H1 (cell line): ENCODE data around the gene TMA7. TPM values are rescaled to one million over a fixed set of nuclear protein-coding genes. Genes with fewer than 3 reads are reported as not detected.
A peak's percentile ranks its signal among the peaks of the same experiment; 100 is the strongest.

Source experiments
- CTCF ChIA-PET: fragments of 300-600 bp; sonication (Branson Sonifier 250); formaldehyde crosslinking; loops from one replicate; lab custom pipeline; 2021; ENCODE audit not compliant: partially characterized antibody; lab: Charles Lee
- POLR2A ChIA-PET: fragments of 300-600 bp; sonication (Branson Sonifier 250); formaldehyde crosslinking; loops from one replicate; lab custom pipeline; 2021; ENCODE audit warnings: inconsistent platforms; ENCODE audit not compliant: partially characterized antibody; lab: Charles Lee
- DNase-seq, 2 experiments: peaks; one replicate each; pipeline versions ENCODE4 v3.0.0 to v3.0.0-alpha.2; 2010 to 2022; ENCODE audit warnings: low spot score in 2 of 2, low read depth in 1 of 2, mixed read lengths in 1 of 2
- FAIRE-seq: peaks from 2 replicates; lab custom pipeline; 2011; peaks lifted over from hg19 to GRCh38; lab: Jason Lieb, UNC
- H2AFZ ChIP-seq: 2 replicates; pipeline ENCODE4 v1.8.1; 2012; ENCODE audit warnings: low read length, inconsistent platforms
- H2AK5ac ChIP-seq: 2 replicates; pipeline ENCODE4 v1.6.1; 2013; ENCODE audit warnings: low read depth, low read length
- H2BK120ac ChIP-seq: replicated peaks from 2 replicates; pipeline ENCODE3; 2013; ENCODE audit warnings: low read depth, low read length, inconsistent platforms
- H2BK12ac ChIP-seq: 2 replicates; pipeline ENCODE4 v1.6.1; 2013; ENCODE audit warnings: low read depth, low read length
- H2BK15ac ChIP-seq: 2 replicates; pipeline ENCODE4 v1.6.1; 2013; ENCODE audit warnings: low read length
- H2BK20ac ChIP-seq: 2 replicates; pipeline ENCODE4 v1.6.1; 2013; ENCODE audit warnings: low read length
- H2BK5ac ChIP-seq: 2 replicates; pipeline ENCODE4 v1.6.1; 2013; ENCODE audit warnings: low read depth, low read length
- H3K14ac ChIP-seq: 2 replicates; pipeline ENCODE4 v1.6.1; 2013; ENCODE audit warnings: inconsistent platforms; ENCODE audit not compliant: insufficient read length
- H3K18ac ChIP-seq: 2 replicates; pipeline ENCODE4 v1.6.1; 2013; ENCODE audit warnings: low read length; ENCODE audit errors: extremely low read depth
- H3K23ac ChIP-seq: 2 replicates; pipeline ENCODE4 v1.6.1; 2013; ENCODE audit warnings: inconsistent platforms; ENCODE audit not compliant: insufficient read length
- H3K23me2 ChIP-seq: 2 replicates; pipeline ENCODE4 v1.6.1; 2013; ENCODE audit warnings: low read depth, low read length
- H3K27ac ChIP-seq: 2 replicates; pipeline ENCODE4 v1.6.1; 2011; ENCODE audit warnings: low read depth, low read length, inconsistent platforms
- H3K27me3 ChIP-seq, 4 experiments: replicated peaks in 1 of 4; 1 replicate in 1 of 4; 2 replicates in 3 of 4; pipeline versions ENCODE4 v1.6.1 to v1.8.1; 2011 to 2013; ENCODE audit warnings: low read length in 3 of 4, mild to moderate bottlenecking in 3 of 4, inconsistent platforms in 2 of 4, mixed read lengths in 2 of 4, moderate library complexity in 1 of 4; ENCODE audit not compliant: control insufficient read depth in 3 of 4, insufficient read depth in 3 of 4; ENCODE audit errors: extremely low read depth in 1 of 4
- H3K36me3 ChIP-seq, 4 experiments: 2 replicates each; pipeline versions ENCODE4 v1.6.1 to v1.8.1; 2011 to 2013; ENCODE audit warnings: mild to moderate bottlenecking in 4 of 4, low read length in 3 of 4, moderate library complexity in 2 of 4, control low read depth in 1 of 4, inconsistent platforms in 1 of 4; ENCODE audit not compliant: insufficient read depth in 4 of 4, control insufficient read depth in 2 of 4
- H3K4ac ChIP-seq: replicated peaks from 2 replicates; pipeline ENCODE3; 2013; ENCODE audit warnings: low read length, low read depth, mixed read lengths, inconsistent platforms; ENCODE audit not compliant: insufficient read length
- H3K4me1 ChIP-seq, 4 experiments: replicated peaks in 1 of 4; 1 replicate in 1 of 4; 2 replicates in 3 of 4; pipeline versions ENCODE4 v1.6.1 to v1.8.1; 2011 to 2013; ENCODE audit warnings: low read length in 3 of 4, inconsistent platforms in 2 of 4, mixed read lengths in 1 of 4; ENCODE audit not compliant: insufficient read depth in 4 of 4, control insufficient read depth in 3 of 4
- H3K4me2 ChIP-seq, 2 experiments: 2 replicates each; pipeline versions ENCODE4 v1.6.1 to v1.8.1; 2011 to 2013; ENCODE audit warnings: low read depth in 2 of 2, low read length in 2 of 2, control low read depth in 1 of 2, inconsistent platforms in 1 of 2, mild to moderate bottlenecking in 1 of 2; ENCODE audit not compliant: insufficient read depth in 1 of 2
- H3K4me3 ChIP-seq, 4 experiments: fragments of 200-600, 300-600 bp in 1 of 4; sonication (generic), shearing (Covaris generic), sonication (Bioruptor Twin) in 1 of 4; 2 replicates each; pipeline versions ENCODE4 v1.5.1 to v1.8.1; 2011 to 2016; ENCODE audit warnings: low read length in 4 of 4, low read depth in 3 of 4, control low read depth in 2 of 4, inconsistent platforms in 2 of 4, mild to moderate bottlenecking in 2 of 4, mixed read lengths in 1 of 4, moderate library complexity in 1 of 4; ENCODE audit not compliant: insufficient read depth in 2 of 4; ENCODE audit errors: extremely low read depth in 1 of 4
- H3K56ac ChIP-seq: replicated peaks from 2 replicates; pipeline ENCODE3; 2013; ENCODE audit warnings: low read depth, mild to moderate bottlenecking, mixed read lengths, low read length, inconsistent platforms; ENCODE audit not compliant: insufficient read length
- H3K79me1 ChIP-seq: 2 replicates; pipeline ENCODE4 v1.6.1; 2013; ENCODE audit warnings: low read depth, low read length, control low read depth
- H3K79me2 ChIP-seq, 2 experiments: 2 replicates each; pipeline versions ENCODE4 v1.6.1 to v1.8.1; 2012 to 2013; ENCODE audit warnings: low read length in 2 of 2, mild to moderate bottlenecking in 2 of 2, inconsistent platforms in 1 of 2; ENCODE audit not compliant: insufficient read depth in 2 of 2, control insufficient read depth in 1 of 2
- H3K9ac ChIP-seq, 4 experiments: replicated peaks in 1 of 4; 1 replicate in 1 of 4; 2 replicates in 3 of 4; pipeline versions ENCODE4 v1.6.1 to v1.8.1; 2011 to 2013; ENCODE audit warnings: low read depth in 3 of 4, low read length in 3 of 4, control low read depth in 2 of 4, mild to moderate bottlenecking in 2 of 4, moderate library complexity in 2 of 4, inconsistent platforms in 1 of 4; ENCODE audit errors: extremely low read depth in 1 of 4
- H3K9me3 ChIP-seq, 2 experiments: 2 replicates each; pipeline versions ENCODE4 v1.6.1 to v1.8.1; 2012 to 2013; ENCODE audit warnings: mild to moderate bottlenecking in 2 of 2, moderate library complexity in 2 of 2, control low read depth in 1 of 2, inconsistent platforms in 1 of 2, low read depth in 1 of 2, low read length in 1 of 2, mixed read lengths in 1 of 2; ENCODE audit not compliant: insufficient read depth in 2 of 2
- H4K20me1 ChIP-seq, 2 experiments: replicated peaks in 1 of 2; 2 replicates each; pipeline versions ENCODE3 to v1.8.1; 2011 to 2013; ENCODE audit warnings: inconsistent platforms in 2 of 2, low read length in 2 of 2, mild to moderate bottlenecking in 1 of 2; ENCODE audit not compliant: insufficient read depth in 2 of 2, control insufficient read depth in 1 of 2
- H4K5ac ChIP-seq: 2 replicates; pipeline ENCODE4 v1.6.1; 2013; ENCODE audit warnings: low read length, low read depth, mixed read lengths, inconsistent platforms; ENCODE audit not compliant: insufficient read length
- H4K8ac ChIP-seq: 2 replicates; pipeline ENCODE4 v1.8.0; 2013; ENCODE audit warnings: mild to moderate bottlenecking, moderate library complexity, low read length, inconsistent platforms; ENCODE audit not compliant: insufficient read depth; ENCODE audit errors: extremely low read depth
- H4K91ac ChIP-seq: replicated peaks from 2 replicates; pipeline ENCODE3; 2013; ENCODE audit warnings: low read length, mixed read lengths, inconsistent platforms; ENCODE audit not compliant: insufficient read length
- CHD2 ChIP-seq: IDR thresholded peaks from 2 replicates; pipeline ENCODE4 v1.6.1; 2012; ENCODE audit warnings: low read length, improper control_type of control experiment
- CREB1 ChIP-seq: IDR thresholded peaks from 2 replicates; pipeline ENCODE4 v1.6.1; 2012; ENCODE audit warnings: inconsistent platforms
- E2F6 ChIP-seq: IDR thresholded peaks from 2 replicates; pipeline ENCODE4 v1.6.1; 2012; ENCODE audit warnings: inconsistent platforms
- MAX ChIP-seq: IDR thresholded peaks from 2 replicates; pipeline ENCODE4 v1.6.1; 2012; ENCODE audit warnings: inconsistent platforms
- NRF1 ChIP-seq: IDR thresholded peaks from 2 replicates; pipeline ENCODE4 v1.6.1; 2011; ENCODE audit warnings: mild to moderate bottlenecking, low read depth, low read length, improper control_type of control experiment
- TBP ChIP-seq: IDR thresholded peaks from 2 replicates; pipeline ENCODE4 v1.6.1; 2011; ENCODE audit warnings: low read depth, low read length, improper control_type of control experiment
- ZNF274 ChIP-seq: IDR thresholded peaks from 2 replicates; pipeline ENCODE4 v1.7.0; 2012; ENCODE audit warnings: low read length, borderline replicate concordance; ENCODE audit errors: extremely low read depth
- WGBS, 2 experiments: shearing (Covaris generic) in 1 of 2; methylation state at CpG; one replicate each; pipeline versions ENCODE4 v1.1.6 to v1.1.7; 2013 to 2015; ENCODE audit warnings: low lambda C conversion rate in 2 of 2, mixed read lengths in 2 of 2, inconsistent platforms in 1 of 2, low coverage in 1 of 2, missing lambda C conversion rate in 1 of 2; ENCODE audit not compliant: insufficient replicate concordance in 2 of 2, insufficient coverage in 1 of 2, insufficient read length in 1 of 2; ENCODE audit errors: extremely low coverage in 1 of 2, missing lambda C conversion rate in 1 of 2; 5-methylcytosine and 5-hydroxymethylcytosine counted together
- polyA plus RNA-seq, 7 experiments: library from polyadenylated mRNA; depleted of rRNA in 3 of 7; stranded (reverse) in 5 of 7; unstranded in 2 of 7; fragments of >200 nt in 5 of 7; fragments of 200-250 nt in 2 of 7; gene quantifications; 1 replicate in 5 of 7; 2 replicates in 1 of 7; 4 replicates in 1 of 7; pipeline versions ENCODE4 v1.2.1 to v1.2.3, GENCODE V29; 2011 to 2013; ENCODE audit warnings: missing spikeins in 2 of 7, mixed read lengths in 2 of 7
- total RNA-seq: library from RNA; stranded (reverse); fragmentation: NEBNext Ultra II Directional; extraction: Animal tissue kit (Norgen Biotek cat#: 25700); gene quantifications from 2 replicates; pipeline ENCODE4 v1.2.1, GENCODE V29; 2021

Gene TMA7
- total and polyA plus RNA-seq, 2 of the 8 experiments (the other 6 are each of a cell fraction or from before 2014, with no cell fraction given) = 138 to 305 TPM

- POLR2A ChIA-PET = interaction anchor here (0.8 to 31.5 kb wide), 27 partner anchors 9 to 239 kb away, joined by 3 to 650 read pairs (median 5); partner anchors contain the start of genes ATRIP, CCDC51, FBXW12 and PFKFB4
- peaks cover 7 to 43% (median 22%) of the 10 kb centered on the region in 4 experiments for H3K4me1 ChIP-seq
- no peak for FAIRE-seq
These were observed 11.9 kb upstream of the TMA7 start for GRCh38 chr3:48428088-48428571.

More at GRCh38 chr3:48428088-48428571, 11.9 kb upstream of the TMA7 start:
- H2AK5ac ChIP-seq = peak overlapping the region; percentile 90; the same call in 1 of the 2 replicates
- peaks cover 32 to 69% of the 10 kb centered on the region in 2 experiments for H3K79me2 ChIP-seq
- H3K9me3 ChIP-seq = no peaks in the 10 kb centered on the region
- H3K9ac ChIP-seq = peak overlapping the region in 3 of 4 experiments; percentile 67 to 96 (median 93); a peak in 6 of 7 replicates
- no peak overlapping the region for H2BK120ac ChIP-seq
- H3K79me1 ChIP-seq = peaks cover 37% of the 10 kb centered on the region
- peaks cover 13% of the 10 kb centered on the region for H3K23me2 ChIP-seq
- H4K20me1 ChIP-seq = peaks cover 13 to 25% of the 10 kb centered on the region in 2 experiments
- H3K4me3 ChIP-seq = peak overlapping the region; percentile 66 to 85 (median 76)
- peak overlapping the region; percentile 84 for H3K18ac ChIP-seq
- no peak overlapping the region for H3K23ac ChIP-seq
- TF ChIP-seq MAX (peak; percentile 15; the same call in 1 of the 2 replicates), ZNF274 (no peak), NRF1 (no peak), CHD2 (no peak), E2F6 (peak; percentile 33; the same call in 1 of the 2 replicates), TBP (no peak), CREB1 (no peak)
- TF ChIP-seq, all 59 proteins: peak for 2
- Histone ChIP-seq H4K5ac (no peak overlapping the region), H2AFZ (no peak overlapping the region), H2BK15ac (peak overlapping the region; percentile 88; the same call in 1 of the 2 replicates), H2BK5ac (peak overlapping the region; percentile 82), H2BK20ac (no peak overlapping the region; the same call in 1 of the 2 replicates), H3K36me3 (peaks cover 6 to 16% (median 11%) of the 10 kb centered on the region in 4 experiments; a peak in 7 of 8 replicates), H2BK12ac (peak overlapping the region; percentile 33; the same call in 1 of the 2 replicates), H4K8ac (peak overlapping the region; percentile 74; the same call in 1 of the 2 replicates), H3K14ac (no peak overlapping the region), H3K27ac (0 out of 2 replicates have a peak overlapping the region, but pooled peaks have one; percentile 34), H3K56ac (no peak overlapping the region), H4K91ac (peak overlapping the region; percentile 53), H3K27me3 (no peaks in the 10 kb centered on the region), H3K4me2 (peak overlapping the region; percentile 91 to 98), H3K4ac (peak overlapping the region; percentile 58)
- DNase-seq = peak in 1 of 2 experiments; percentile 73
- 14% methylated on average over 7 of the region's 7 CpGs; no CpG with 5 or more reads in 1 of the 2 experiments for WGBS, 2 experiments
- CTCF ChIA-PET = interaction anchor here (0.6 to 5.4 kb wide), 4 partner anchors 8 to 28 kb away, joined by 3 to 34 read pairs (median 20); no protein-coding TSS in a partner anchor
